Muscle of leg (tissue), 11 donors: ENCODE results near the gene SYNGAP1. TPM values are rescaled to one million over a fixed set of nuclear protein-coding genes. Genes with fewer than 3 reads are reported as not detected.

Experiments used
- DNase-seq: peaks from one replicate; pipeline ENCODE4 v3.0.0; 2013
- H3K27ac ChIP-seq: one replicate; pipeline ENCODE4 v1.5.1; 2013; ENCODE audit warnings: mild to moderate bottlenecking, low read length, control low read depth
- H3K27me3 ChIP-seq: one replicate; pipeline ENCODE4 v1.6.1; 2013; ENCODE audit warnings: low read length; ENCODE audit not compliant: control insufficient read depth, insufficient read depth
- H3K36me3 ChIP-seq: one replicate; pipeline ENCODE4 v1.6.1; 2013; ENCODE audit warnings: low read length; ENCODE audit not compliant: control insufficient read depth, insufficient read depth
- H3K4me1 ChIP-seq: one replicate; pipeline ENCODE4 v1.6.1; 2013; ENCODE audit warnings: low read length; ENCODE audit not compliant: control insufficient read depth, insufficient read depth
- H3K4me3 ChIP-seq: one replicate; pipeline ENCODE4 v1.5.1; 2013; ENCODE audit warnings: low read length, control low read depth
- H3K9me3 ChIP-seq: replicated peaks from 2 replicates; pipeline ENCODE4 v1.6.1; 2013; ENCODE audit warnings: low read depth, low read length; ENCODE audit not compliant: control insufficient read depth
- WGBS: methylation state at CpG from one replicate; pipeline ENCODE4 v1.1.5; 2013; ENCODE audit warnings: missing lambda C conversion rate; ENCODE audit not compliant: insufficient coverage; 5-methylcytosine and 5-hydroxymethylcytosine counted together
- polyA plus RNA-seq, 8 donors: library from polyadenylated mRNA; unstranded; fragments of 120-200 nt; gene quantifications; one replicate each; pipeline versions ENCODE4 v1.2.1 to v1.2.3, GENCODE V29; 2013; ENCODE audit warnings: inconsistent platforms in 1 of 8, low replicate concordance in 1 of 8; ENCODE audit not compliant: insufficient read length in 8 of 8, insufficient read depth in 1 of 8
- total RNA-seq: library from RNA; stranded (reverse); fragments of 120-200 nt; gene quantifications from one replicate; pipeline ENCODE4 v1.2.4, GENCODE V29; 2013

SYNGAP1 gene
- total and polyA plus RNA-seq, 9 donors = 4.5 to 42.6 (median 19.8) TPM

- Histone ChIP-seq H3K27me3 (no peaks in the 10 kb centered on the region), H3K27ac (no peak overlapping the region), H3K9me3 (no peaks in the 10 kb centered on the region), H3K4me1 (peaks cover 34% of the 10 kb centered on the region), H3K4me3 (no peak overlapping the region), H3K36me3 (peaks cover 46% of the 10 kb centered on the region)
- no peak for DNase-seq
- 79% methylated on average over 4 of the region's 14 CpGs for WGBS
Observed at GRCh38 chr6:33413241-33414120, 6.4 kb upstream of the SYNGAP1 start.

- H3K27ac ChIP-seq = no peak overlapping the region
- no peaks in the 10 kb centered on the region for H3K27me3 ChIP-seq
- no peak overlapping the region for H3K4me3 ChIP-seq
- H3K36me3 ChIP-seq = peaks cover 46% of the 10 kb centered on the region
- 69% methylated on average over 8 of the region's 12 CpGs for WGBS
- DNase-seq = no peak
- H3K9me3 ChIP-seq = no peaks in the 10 kb centered on the region
- peaks cover 44% of the 10 kb centered on the region for H3K4me1 ChIP-seq
Observed at GRCh38 chr6:33414592-33415271, 5.1 kb upstream of the SYNGAP1 start.

GRCh38 chr6:33415831-33416230, 4.0 kb upstream of the SYNGAP1 start:
- no CpG with 5 or more reads among the region's 9 CpGs for WGBS
- H3K4me3 ChIP-seq = no peak overlapping the region
- peaks cover 45% of the 10 kb centered on the region for H3K4me1 ChIP-seq

GRCh38 chr6:33416386-33417127, 3.3 kb upstream of the SYNGAP1 start:
- Histone ChIP-seq H3K27me3 (no peaks in the 10 kb centered on the region), H3K9me3 (no peaks in the 10 kb centered on the region), H3K36me3 (peaks cover 46% of the 10 kb centered on the region), H3K27ac (peak overlapping the region; percentile 13), H3K4me1 (peaks cover 42% of the 10 kb centered on the region), H3K4me3 (peak overlapping the region; percentile 75)
- WGBS = 52% methylated on average over 4 of the region's 12 CpGs
- DNase-seq = no peak

More at GRCh38 chr6:33415831-33416230, 4.0 kb upstream of the SYNGAP1 start:
- Histone ChIP-seq H3K27me3 (no peaks in the 10 kb centered on the region), H3K36me3 (peaks cover 46% of the 10 kb centered on the region), H3K9me3 (no peaks in the 10 kb centered on the region), H3K27ac (no peak overlapping the region)
- no peak for DNase-seq

GRCh38 chr6:33417128-33417902, 2.5 kb upstream of the SYNGAP1 start:
- peak overlapping the region; percentile 91 for H3K27ac ChIP-seq
- peaks cover 38% of the 10 kb centered on the region for H3K4me1 ChIP-seq
- no peak for DNase-seq
- H3K27me3 ChIP-seq = no peaks in the 10 kb centered on the region
- under 1% methylated on average over 15 of the region's 25 CpGs for WGBS
- H3K9me3 ChIP-seq = no peaks in the 10 kb centered on the region
- H3K36me3 ChIP-seq = peaks cover 44% of the 10 kb centered on the region
- peak overlapping the region; percentile 75 for H3K4me3 ChIP-seq

GRCh38 chr6:33417903-33418689, 1.8 kb upstream of the SYNGAP1 start, which contains the start of gene CUTA:
CUTA (minus strand) TSS chr6:33418107; CDS start chr6:33418000, 107 bp downstream.
- no peaks in the 10 kb centered on the region for H3K27me3 ChIP-seq
- under 1% methylated on average over 41 of the region's 51 CpGs for WGBS
- peaks cover 38% of the 10 kb centered on the region for H3K4me1 ChIP-seq
- H3K4me3 ChIP-seq = peak within 1 kb of the TSS; percentile 75
- DNase-seq = peak; percentile 100
- no peaks in the 10 kb centered on the region for H3K9me3 ChIP-seq
- peaks cover 36% of the 10 kb centered on the region for H3K36me3 ChIP-seq
- peak within 1 kb of the TSS; percentile 97 for H3K27ac ChIP-seq

GRCh38 chr6:33418690-33419291, 1.1 kb upstream of the SYNGAP1 start:
- peaks cover 29% of the 10 kb centered on the region for H3K36me3 ChIP-seq
- H3K4me1 ChIP-seq = peaks cover 38% of the 10 kb centered on the region
- peak overlapping the region; percentile 39 for H3K4me3 ChIP-seq
- 17% methylated on average over 3 of the region's 8 CpGs for WGBS
- DNase-seq = no peak
- H3K9me3 ChIP-seq = no peaks in the 10 kb centered on the region
- H3K27me3 ChIP-seq = no peaks in the 10 kb centered on the region
- peak overlapping the region; percentile 97 for H3K27ac ChIP-seq

GRCh38 chr6:33420491-33421343, 852 bp downstream of the SYNGAP1 start:
- Histone ChIP-seq H3K27ac (peak overlapping the region; percentile 74), H3K27me3 (no peaks in the 10 kb centered on the region), H3K4me3 (peak overlapping the region; percentile 30), H3K36me3 (peaks cover 10% of the 10 kb centered on the region), H3K9me3 (no peaks in the 10 kb centered on the region), H3K4me1 (peaks cover 47% of the 10 kb centered on the region)
- WGBS = 54% methylated on average over 5 of the region's 6 CpGs
- no peak for DNase-seq
